HuH-7.5 (cell line): Measurements from ENCODE around the gene RNASE9.
"Not testable (repeated sequence)": the region's sequence is repeated elsewhere in the genome, so short reads cannot be mapped to it uniquely, and the experiment has no call there.

ENCODE experiments used
- DNase-seq: peaks from one replicate; pipeline ENCODE4 v3.0.0; 2011; ENCODE audit warnings: low spot score

Gene RNASE9

GRCh38 chr14:20572382-20572990 is 11.6 kb upstream of the RNASE9 start:
- not testable (repeated sequence) for DNase-seq

- not testable (repeated sequence) for DNase-seq
Observed at GRCh38 chr14:20570720-20571119, 9.9 kb upstream of the RNASE9 start.

- DNase-seq: not testable (repeated sequence)
Observed at GRCh38 chr14:20569865-20570264, 9.0 kb upstream of the RNASE9 start.

- DNase-seq: no peak
Observed at GRCh38 chr14:20569066-20569465, 8.2 kb upstream of the RNASE9 start.

GRCh38 chr14:20568393-20568792 is 7.5 kb upstream of the RNASE9 start:
- DNase-seq: no peak

- not testable (repeated sequence) for DNase-seq
Observed at GRCh38 chr14:20567199-20567598, 6.4 kb upstream of the RNASE9 start.

GRCh38 chr14:20564501-20564997 is 3.7 kb upstream of the RNASE9 start:
- no peak for DNase-seq

GRCh38 chr14:20563971-20564370 is 3.1 kb upstream of the RNASE9 start:
- DNase-seq: no peak

GRCh38 chr14:20559461-20559904 is 1.4 kb downstream of the RNASE9 start:
- no peak for DNase-seq

- DNase-seq: no peak
Observed at GRCh38 chr14:20557212-20557542, 3.7 kb downstream of the RNASE9 start.

- DNase-seq: no peak
Observed at GRCh38 chr14:20556500-20557211, 4.2 kb downstream of the RNASE9 start.

- no peak for DNase-seq
Observed at GRCh38 chr14:20555845-20556244, 5.0 kb downstream of the RNASE9 start.

GRCh38 chr14:20553024-20553423 is 7.8 kb downstream of the RNASE9 start:
- DNase-seq: no peak

GRCh38 chr14:20551606-20552005 is 9.2 kb downstream of the RNASE9 start:
- no peak for DNase-seq

- DNase-seq: no peak
Observed at GRCh38 chr14:20550926-20551325, 9.9 kb downstream of the RNASE9 start.

GRCh38 chr14:20548414-20549158 is 12.3 kb downstream of the RNASE9 start:
- no peak for DNase-seq

GRCh38 chr14:20546877-20547276 is 14.0 kb downstream of the RNASE9 start:
- no peak for DNase-seq

GRCh38 chr14:20539906-20540305 is 20.9 kb downstream of the RNASE9 start:
- no peak for DNase-seq

- peak; percentile 23 for DNase-seq
Observed at GRCh38 chr14:20530771-20531571, 29.9 kb downstream of the RNASE9 start.

- DNase-seq: no peak
Observed at GRCh38 chr14:20529806-20530205, 31.0 kb downstream of the RNASE9 start.

GRCh38 chr14:20524027-20524426 is 36.8 kb downstream of the RNASE9 start:
- DNase-seq: no peak

GRCh38 chr14:20522332-20522731 is 38.5 kb downstream of the RNASE9 start:
- no peak for DNase-seq
